SK-N-SH (cell line): Measurements from ENCODE around the gene RAP1GAP. TPM values are rescaled to one million over a fixed set of nuclear protein-coding genes. Genes with fewer than 3 reads are reported as not detected.

Experiments
- CTCF ChIA-PET: fragments of 300-600, 350-600 bp; formaldehyde crosslinking; extraction: SDS; loops from one replicate; lab custom pipeline; 2021; lab: Yijun Ruan, JAX
- POLR2A ChIA-PET: fragments of 350-600 bp; sonication (Branson Sonifier 250); formaldehyde crosslinking; extraction: SDS; loops from one replicate; lab custom pipeline; 2020; ENCODE audit warnings: antibody characterized with exemption, inconsistent platforms; lab: Yijun Ruan, JAX
- DNase-seq: peaks from one replicate; pipeline ENCODE4 v3.0.0; 2012
- H2AFZ ChIP-seq: fragments of 200-600 bp; sonication (generic); 2 replicates; pipeline ENCODE4 v1.8.1; 2016; ENCODE audit warnings: antibody characterized with exemption, mild to moderate bottlenecking, low read depth
- H3F3A ChIP-seq: fragments of 200-600 bp; sonication (generic); replicated peaks from 2 replicates; pipeline ENCODE3; 2016; ENCODE audit warnings: antibody characterized with exemption, mild to moderate bottlenecking; ENCODE audit not compliant: insufficient read depth
- H3K27ac ChIP-seq, 2 experiments: fragments of 200-500 bp in 1 of 2; fragments of 200-600 bp in 1 of 2; sonication (Bioruptor generic) in 1 of 2; sonication (generic), shearing (Covaris generic) in 1 of 2; 2 replicates each; pipeline versions ENCODE4 v1.5.1 to v1.6.1; 2014 to 2016; ENCODE audit warnings: low read depth in 2 of 2, inconsistent platforms in 1 of 2, low read length in 1 of 2, mild to moderate bottlenecking in 1 of 2, mixed read lengths in 1 of 2
- H3K27me3 ChIP-seq: fragments of 200-600 bp; sonication (generic), shearing (Covaris generic); 2 replicates; pipeline ENCODE4 v1.6.1; 2016; ENCODE audit warnings: mixed run types; ENCODE audit not compliant: insufficient read depth
- H3K36me3 ChIP-seq, 2 experiments: fragments of 200-500 bp in 1 of 2; fragments of 200-600 bp in 1 of 2; sonication (Bioruptor generic) in 1 of 2; sonication (generic) in 1 of 2; replicated peaks in 1 of 2; 2 replicates each; pipeline versions ENCODE3 to v1.5.1; 2014 to 2016; ENCODE audit warnings: low read length in 1 of 2, mild to moderate bottlenecking in 1 of 2; ENCODE audit not compliant: insufficient read depth in 2 of 2, control insufficient read depth in 1 of 2
- H3K4me1 ChIP-seq, 2 experiments: fragments of 200-500 bp in 1 of 2; fragments of 200-600 bp in 1 of 2; sonication (Bioruptor generic) in 1 of 2; sonication (generic), shearing (Covaris generic) in 1 of 2; 2 replicates each; pipeline versions ENCODE4 v1.5.1 to v1.6.1; 2014 to 2016; ENCODE audit warnings: low read depth in 1 of 2, low read length in 1 of 2, mixed run types in 1 of 2; ENCODE audit not compliant: insufficient read depth in 2 of 2, control insufficient read depth in 1 of 2
- H3K4me2 ChIP-seq: fragments of 200-600 bp; sonication (generic), shearing (Covaris generic); 2 replicates; pipeline ENCODE4 v1.6.1; 2017; ENCODE audit warnings: mixed run types
- H3K4me3 ChIP-seq, 2 experiments: fragments of 200-500 bp in 1 of 2; fragments of 200-600 bp in 1 of 2; sonication (Bioruptor generic) in 1 of 2; sonication (generic), shearing (Covaris generic) in 1 of 2; 2 replicates each; pipeline versions ENCODE4 v1.5.1 to v1.8.1; 2014 to 2016; ENCODE audit warnings: low read depth in 2 of 2, inconsistent platforms in 1 of 2, low read length in 1 of 2, mild to moderate bottlenecking in 1 of 2, mixed read lengths in 1 of 2, moderate library complexity in 1 of 2
- H3K79me2 ChIP-seq: fragments of 200-600 bp; sonication (generic); 2 replicates; pipeline ENCODE4 v1.8.1; 2017; ENCODE audit warnings: mild to moderate bottlenecking; ENCODE audit not compliant: insufficient read depth
- H3K9ac ChIP-seq: fragments of 200-600 bp; sonication (generic); 2 replicates; pipeline ENCODE4 v1.6.1; 2017; ENCODE audit warnings: mixed run types
- H3K9me2 ChIP-seq: fragments of 200-600 bp; sonication (generic); 2 replicates; pipeline ENCODE4 v1.6.1; 2017; ENCODE audit warnings: mixed run types
- H3K9me3 ChIP-seq: fragments of 200-600 bp; sonication (generic); 2 replicates; pipeline ENCODE4 v1.6.1; 2017; ENCODE audit warnings: mixed run types, mild to moderate bottlenecking, moderate library complexity
- H4K20me1 ChIP-seq: fragments of 200-600 bp; sonication (generic); 2 replicates; pipeline ENCODE4 v1.6.1; 2017; ENCODE audit warnings: mild to moderate bottlenecking, mixed run types; ENCODE audit not compliant: insufficient read depth
- CHD2 ChIP-seq: fragments of 150-350 bp; IDR thresholded peaks from 2 replicates; pipeline ENCODE4 v1.6.1; 2018; ENCODE audit warnings: low read length; ENCODE audit not compliant: partially characterized antibody
- ELF1 ChIP-seq: IDR thresholded peaks from 2 replicates; pipeline ENCODE4 v1.4.0; 2012
- EP300 ChIP-seq, 2 experiments: IDR thresholded peaks; 2 replicates each; pipeline versions ENCODE4 v1.4.0 to v1.6.1; 2012; ENCODE audit warnings: borderline replicate concordance in 1 of 2, low read depth in 1 of 2, low read length in 1 of 2
- EZH2phosphoT487 ChIP-seq: fragments of 200-600 bp; sonication (generic); IDR thresholded peaks from 2 replicates; pipeline ENCODE4 v1.6.1; 2017; ENCODE audit warnings: low read depth, mixed run types, mild to moderate bottlenecking, antibody characterized with exemption, moderate library complexity, borderline replicate concordance
- FOSL2 ChIP-seq: IDR thresholded peaks from 2 replicates; pipeline ENCODE4 v1.4.0; 2012; ENCODE audit warnings: low read depth, mild to moderate bottlenecking, moderate library complexity, borderline replicate concordance
- FOXJ3 ChIP-seq: sonication (generic); formaldehyde crosslinking; IDR thresholded peaks from 2 replicates; pipeline ENCODE4 v1.5.1; 2020; ENCODE audit warnings: mild to moderate bottlenecking, missing genetic modification reagents
- GABPA ChIP-seq: IDR thresholded peaks from 2 replicates; pipeline ENCODE4 v1.4.0; 2012; ENCODE audit warnings: low read depth, mild to moderate bottlenecking
- GATA2 ChIP-seq: sonication (generic); formaldehyde crosslinking; IDR thresholded peaks from 2 replicates; pipeline ENCODE4 v1.5.0; 2020; ENCODE audit warnings: mild to moderate bottlenecking, missing genetic modification reagents
- JUND ChIP-seq: IDR thresholded peaks from 2 replicates; pipeline ENCODE4 v1.4.0; 2012
- NFIC ChIP-seq: IDR thresholded peaks from 2 replicates; pipeline ENCODE4 v1.4.0; 2012; ENCODE audit warnings: borderline replicate concordance
- POLR2AphosphoS5 ChIP-seq: IDR thresholded peaks from 2 replicates; pipeline ENCODE4 v1.6.1; 2012; ENCODE audit warnings: low read depth, low read length
- RAD21 ChIP-seq: IDR thresholded peaks from 2 replicates; pipeline ENCODE4 v1.6.1; 2012; ENCODE audit warnings: mild to moderate bottlenecking, low read length
- RFX5 ChIP-seq: IDR thresholded peaks from 2 replicates; pipeline ENCODE4 v1.6.1; 2012; ENCODE audit warnings: mild to moderate bottlenecking, improper control_type of control experiment, low read length
- RXRA ChIP-seq: IDR thresholded peaks from 2 replicates; pipeline ENCODE4 v1.4.0; 2012; ENCODE audit warnings: low read depth, mild to moderate bottlenecking, borderline replicate concordance
- SMC3 ChIP-seq: IDR thresholded peaks from 2 replicates; pipeline ENCODE4 v1.6.1; 2012; ENCODE audit warnings: low read depth, low read length, improper control_type of control experiment
- TCF12 ChIP-seq: IDR thresholded peaks from 2 replicates; pipeline ENCODE4 v1.4.0; 2012
- WGBS: methylation state at CpG from one replicate; pipeline ENCODE4 v1.1.6; 2017; ENCODE audit warnings: low lambda C conversion rate; 5-methylcytosine and 5-hydroxymethylcytosine counted together
- polyA plus RNA-seq, 3 experiments: library from polyadenylated mRNA; depleted of rRNA; stranded (reverse); fragments of >200 nt; gene quantifications; 2 replicates each; pipeline ENCODE4 v1.2.3, GENCODE V29; 2012
- TF ChIP-seq, protein P1 (sequence below): IDR thresholded peaks from 2 replicates; pipeline ENCODE4 v1.4.0; 2012; ENCODE audit warnings: low read depth, borderline replicate concordance
- TF ChIP-seq, protein P2 (sequence below): IDR thresholded peaks from 2 replicates; pipeline ENCODE4; 2012
- TF ChIP-seq, protein P3 (sequence below): IDR thresholded peaks from 2 replicates; pipeline ENCODE4 v1.4.0; 2012; ENCODE audit warnings: low read depth
- TF ChIP-seq, protein P4 (sequence below): IDR thresholded peaks from 2 replicates; pipeline ENCODE4 v1.6.1; 2012; ENCODE audit warnings: mild to moderate bottlenecking, low read depth, low read length, moderate library complexity
- TF ChIP-seq, protein P5 (sequence below): fragments of 200-600 bp; sonication (generic); IDR thresholded peaks from 2 replicates; pipeline ENCODE4 v1.6.1; 2017; ENCODE audit warnings: antibody characterized with exemption, mild to moderate bottlenecking, moderate library complexity
- TF ChIP-seq, protein P6 (sequence below): fragments of 150-350 bp; IDR thresholded peaks from 2 replicates; pipeline ENCODE4 v1.6.1; 2016; ENCODE audit warnings: mild to moderate bottlenecking, low read depth, low read length
- TF ChIP-seq, protein P7 (sequence below): IDR thresholded peaks from 2 replicates; pipeline ENCODE4 v1.4.0; 2012; ENCODE audit warnings: low read depth, borderline replicate concordance

The RAP1GAP gene
- polyA plus RNA-seq, 1 of the 3 experiments (the other 2 are of a cell fraction), result 0.99 TPM

DNA sequence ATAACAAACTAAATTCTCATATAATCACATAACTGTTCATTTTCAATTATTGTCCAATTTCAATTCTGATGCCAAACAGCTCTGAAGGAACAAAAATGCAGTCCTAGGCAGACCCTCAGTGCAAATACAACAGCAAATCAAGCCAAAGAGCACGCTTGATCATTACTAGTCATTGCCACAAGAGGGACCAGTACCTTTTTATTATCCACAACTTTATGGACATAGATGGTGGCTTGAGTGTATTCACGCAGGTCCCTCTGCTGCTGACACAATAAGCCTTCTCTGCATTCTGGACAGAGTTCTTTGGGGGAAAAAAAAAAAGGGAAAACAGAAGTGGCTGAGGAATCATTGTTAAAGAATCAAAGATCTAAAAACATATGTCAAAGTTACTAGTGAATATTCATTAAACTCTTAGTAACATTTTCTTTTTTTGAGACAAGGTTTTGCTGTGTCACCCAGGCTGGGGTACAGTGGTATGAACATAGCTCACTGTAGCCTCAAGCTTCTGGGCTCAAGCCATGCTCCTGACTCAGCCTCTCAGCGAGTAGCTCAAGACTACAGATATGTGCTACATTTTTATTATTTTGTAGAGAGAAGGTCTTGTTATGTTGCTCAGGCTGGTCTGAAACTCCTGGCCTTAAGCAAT, 34.3 kb upstream of the RAP1GAP start:
- Histone ChIP-seq H4K20me1 (no peaks in the 10 kb centered on the region; the same call in 1 of the 2 replicates), H3K9me2 (no peaks in the 10 kb centered on the region), H3K27ac (peak overlapping the region in 1 of 2 experiments; percentile 45; a peak in 2 of 4 replicates), H3K79me2 (no peaks in the 10 kb centered on the region), H2AFZ (no peak overlapping the region), H3K4me2 (no peak overlapping the region), H3K4me3 (no peak overlapping the region), H3K36me3 (peaks cover 51 to 68% of the 10 kb centered on the region in 2 experiments), H3K9me3 (no peaks in the 10 kb centered on the region), H3K4me1 (no peaks in the 10 kb centered on the region), H3K27me3 (no peaks in the 10 kb centered on the region), H3K9ac (no peak overlapping the region), H3F3A (peaks cover 18% of the 10 kb centered on the region)
- POLR2A ChIA-PET, result no interaction called here
- WGBS, result 65% methylated on average over 3 of the region's 3 CpGs
- DNase-seq, result peak; percentile 49
- CTCF ChIA-PET, result interaction anchor here (0.6 to 1.8 kb wide), 29 partner anchors 8 to 335 kb away, joined by 3 to 20 read pairs (median 3); partner anchors contain the start of gene RAP1GAP
- TF ChIP-seq, protein P1, sequence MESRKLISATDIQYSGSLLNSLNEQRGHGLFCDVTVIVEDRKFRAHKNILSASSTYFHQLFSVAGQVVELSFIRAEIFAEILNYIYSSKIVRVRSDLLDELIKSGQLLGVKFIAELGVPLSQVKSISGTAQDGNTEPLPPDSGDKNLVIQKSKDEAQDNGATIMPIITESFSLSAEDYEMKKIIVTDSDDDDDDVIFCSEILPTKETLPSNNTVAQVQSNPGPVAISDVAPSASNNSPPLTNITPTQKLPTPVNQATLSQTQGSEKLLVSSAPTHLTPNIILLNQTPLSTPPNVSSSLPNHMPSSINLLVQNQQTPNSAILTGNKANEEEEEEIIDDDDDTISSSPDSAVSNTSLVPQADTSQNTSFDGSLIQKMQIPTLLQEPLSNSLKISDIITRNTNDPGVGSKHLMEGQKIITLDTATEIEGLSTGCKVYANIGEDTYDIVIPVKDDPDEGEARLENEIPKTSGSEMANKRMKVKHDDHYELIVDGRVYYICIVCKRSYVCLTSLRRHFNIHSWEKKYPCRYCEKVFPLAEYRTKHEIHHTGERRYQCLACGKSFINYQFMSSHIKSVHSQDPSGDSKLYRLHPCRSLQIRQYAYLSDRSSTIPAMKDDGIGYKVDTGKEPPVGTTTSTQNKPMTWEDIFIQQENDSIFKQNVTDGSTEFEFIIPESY, result no peak
- no peak for TF ChIP-seq FOXJ3 (CRISPR knock-in tag)
- TF ChIP-seq SMC3, result peak; percentile 57
- TF ChIP-seq RAD21, result peak; percentile 64
- TF ChIP-seq GATA2, result no peak
- no peak for TF ChIP-seq RXRA
- TF ChIP-seq, protein P2, sequence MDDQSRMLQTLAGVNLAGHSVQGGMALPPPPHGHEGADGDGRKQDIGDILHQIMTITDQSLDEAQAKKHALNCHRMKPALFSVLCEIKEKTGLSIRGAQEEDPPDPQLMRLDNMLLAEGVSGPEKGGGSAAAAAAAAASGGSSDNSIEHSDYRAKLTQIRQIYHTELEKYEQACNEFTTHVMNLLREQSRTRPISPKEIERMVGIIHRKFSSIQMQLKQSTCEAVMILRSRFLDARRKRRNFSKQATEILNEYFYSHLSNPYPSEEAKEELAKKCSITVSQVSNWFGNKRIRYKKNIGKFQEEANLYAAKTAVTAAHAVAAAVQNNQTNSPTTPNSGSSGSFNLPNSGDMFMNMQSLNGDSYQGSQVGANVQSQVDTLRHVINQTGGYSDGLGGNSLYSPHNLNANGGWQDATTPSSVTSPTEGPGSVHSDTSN, result no peak
- TF ChIP-seq CHD2, result no peak
- no peak for TF ChIP-seq RFX5
- TF ChIP-seq POLR2AphosphoS5, result no peak
- TF ChIP-seq, protein P3, sequence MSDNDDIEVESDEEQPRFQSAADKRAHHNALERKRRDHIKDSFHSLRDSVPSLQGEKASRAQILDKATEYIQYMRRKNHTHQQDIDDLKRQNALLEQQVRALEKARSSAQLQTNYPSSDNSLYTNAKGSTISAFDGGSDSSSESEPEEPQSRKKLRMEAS, result no peak
- no peak for TF ChIP-seq NFIC
- no peak for TF ChIP-seq TCF12
- TF ChIP-seq EZH2phosphoT487, result no peak
- TF ChIP-seq FOSL2, result no peak
- TF ChIP-seq, protein P4, sequence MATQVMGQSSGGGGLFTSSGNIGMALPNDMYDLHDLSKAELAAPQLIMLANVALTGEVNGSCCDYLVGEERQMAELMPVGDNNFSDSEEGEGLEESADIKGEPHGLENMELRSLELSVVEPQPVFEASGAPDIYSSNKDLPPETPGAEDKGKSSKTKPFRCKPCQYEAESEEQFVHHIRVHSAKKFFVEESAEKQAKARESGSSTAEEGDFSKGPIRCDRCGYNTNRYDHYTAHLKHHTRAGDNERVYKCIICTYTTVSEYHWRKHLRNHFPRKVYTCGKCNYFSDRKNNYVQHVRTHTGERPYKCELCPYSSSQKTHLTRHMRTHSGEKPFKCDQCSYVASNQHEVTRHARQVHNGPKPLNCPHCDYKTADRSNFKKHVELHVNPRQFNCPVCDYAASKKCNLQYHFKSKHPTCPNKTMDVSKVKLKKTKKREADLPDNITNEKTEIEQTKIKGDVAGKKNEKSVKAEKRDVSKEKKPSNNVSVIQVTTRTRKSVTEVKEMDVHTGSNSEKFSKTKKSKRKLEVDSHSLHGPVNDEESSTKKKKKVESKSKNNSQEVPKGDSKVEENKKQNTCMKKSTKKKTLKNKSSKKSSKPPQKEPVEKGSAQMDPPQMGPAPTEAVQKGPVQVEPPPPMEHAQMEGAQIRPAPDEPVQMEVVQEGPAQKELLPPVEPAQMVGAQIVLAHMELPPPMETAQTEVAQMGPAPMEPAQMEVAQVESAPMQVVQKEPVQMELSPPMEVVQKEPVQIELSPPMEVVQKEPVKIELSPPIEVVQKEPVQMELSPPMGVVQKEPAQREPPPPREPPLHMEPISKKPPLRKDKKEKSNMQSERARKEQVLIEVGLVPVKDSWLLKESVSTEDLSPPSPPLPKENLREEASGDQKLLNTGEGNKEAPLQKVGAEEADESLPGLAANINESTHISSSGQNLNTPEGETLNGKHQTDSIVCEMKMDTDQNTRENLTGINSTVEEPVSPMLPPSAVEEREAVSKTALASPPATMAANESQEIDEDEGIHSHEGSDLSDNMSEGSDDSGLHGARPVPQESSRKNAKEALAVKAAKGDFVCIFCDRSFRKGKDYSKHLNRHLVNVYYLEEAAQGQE, result no peak
- TF ChIP-seq, protein P5, sequence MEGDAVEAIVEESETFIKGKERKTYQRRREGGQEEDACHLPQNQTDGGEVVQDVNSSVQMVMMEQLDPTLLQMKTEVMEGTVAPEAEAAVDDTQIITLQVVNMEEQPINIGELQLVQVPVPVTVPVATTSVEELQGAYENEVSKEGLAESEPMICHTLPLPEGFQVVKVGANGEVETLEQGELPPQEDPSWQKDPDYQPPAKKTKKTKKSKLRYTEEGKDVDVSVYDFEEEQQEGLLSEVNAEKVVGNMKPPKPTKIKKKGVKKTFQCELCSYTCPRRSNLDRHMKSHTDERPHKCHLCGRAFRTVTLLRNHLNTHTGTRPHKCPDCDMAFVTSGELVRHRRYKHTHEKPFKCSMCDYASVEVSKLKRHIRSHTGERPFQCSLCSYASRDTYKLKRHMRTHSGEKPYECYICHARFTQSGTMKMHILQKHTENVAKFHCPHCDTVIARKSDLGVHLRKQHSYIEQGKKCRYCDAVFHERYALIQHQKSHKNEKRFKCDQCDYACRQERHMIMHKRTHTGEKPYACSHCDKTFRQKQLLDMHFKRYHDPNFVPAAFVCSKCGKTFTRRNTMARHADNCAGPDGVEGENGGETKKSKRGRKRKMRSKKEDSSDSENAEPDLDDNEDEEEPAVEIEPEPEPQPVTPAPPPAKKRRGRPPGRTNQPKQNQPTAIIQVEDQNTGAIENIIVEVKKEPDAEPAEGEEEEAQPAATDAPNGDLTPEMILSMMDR, result peak; percentile 65
- no peak for TF ChIP-seq GABPA
- TF ChIP-seq, protein P6, sequence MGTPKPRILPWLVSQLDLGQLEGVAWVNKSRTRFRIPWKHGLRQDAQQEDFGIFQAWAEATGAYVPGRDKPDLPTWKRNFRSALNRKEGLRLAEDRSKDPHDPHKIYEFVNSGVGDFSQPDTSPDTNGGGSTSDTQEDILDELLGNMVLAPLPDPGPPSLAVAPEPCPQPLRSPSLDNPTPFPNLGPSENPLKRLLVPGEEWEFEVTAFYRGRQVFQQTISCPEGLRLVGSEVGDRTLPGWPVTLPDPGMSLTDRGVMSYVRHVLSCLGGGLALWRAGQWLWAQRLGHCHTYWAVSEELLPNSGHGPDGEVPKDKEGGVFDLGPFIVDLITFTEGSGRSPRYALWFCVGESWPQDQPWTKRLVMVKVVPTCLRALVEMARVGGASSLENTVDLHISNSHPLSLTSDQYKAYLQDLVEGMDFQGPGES, result no peak
- no peak for TF ChIP-seq EP300 (IDR thresholded peaks at IDR 0.05; ENCODE audit: borderline replicate concordance in 1 of 2, low read depth in 1 of 2, low read length in 1 of 2)
- TF ChIP-seq JUND, result no peak
- TF ChIP-seq, protein P7, sequence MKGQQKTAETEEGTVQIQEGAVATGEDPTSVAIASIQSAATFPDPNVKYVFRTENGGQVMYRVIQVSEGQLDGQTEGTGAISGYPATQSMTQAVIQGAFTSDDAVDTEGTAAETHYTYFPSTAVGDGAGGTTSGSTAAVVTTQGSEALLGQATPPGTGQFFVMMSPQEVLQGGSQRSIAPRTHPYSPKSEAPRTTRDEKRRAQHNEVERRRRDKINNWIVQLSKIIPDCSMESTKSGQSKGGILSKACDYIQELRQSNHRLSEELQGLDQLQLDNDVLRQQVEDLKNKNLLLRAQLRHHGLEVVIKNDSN, result no peak
- TF ChIP-seq ELF1, result no peak
